Mucosa of descending colon (tissue), 3 donors: ENCODE results near the gene MLXIPL. TPM values are rescaled to one million over a fixed set of nuclear protein-coding genes. Genes with fewer than 3 reads are reported as not detected.
"Not testable (repeated sequence)": the region's sequence is repeated elsewhere in the genome, so short reads cannot be mapped to it uniquely, and the experiment has no call there.

Source experiments
- ATAC-seq: fragments of 200-7000 bp; cut with Tn5 transposase; one replicate; pipeline ENCODE4 v1.9.1; 2020; ENCODE audit warnings: mild to moderate bottlenecking, moderate library complexity
- DNase-seq, 3 donors: peaks; one replicate each; pipeline ENCODE4 v3.0.0-alpha.2; 2020
- H3K36me3 ChIP-seq: fragments of 200-600 bp; one replicate; pipeline ENCODE4 v1.8.0; 2021; ENCODE audit warnings: low read depth, mild to moderate bottlenecking
- H3K4me1 ChIP-seq: fragments of 200-600 bp; one replicate; pipeline ENCODE4 v1.8.0; 2021; ENCODE audit warnings: low read depth, mild to moderate bottlenecking
- H3K4me3 ChIP-seq: fragments of 200-600 bp; one replicate; pipeline ENCODE4 v1.8.0; 2021; ENCODE audit warnings: mild to moderate bottlenecking
- H3K9me3 ChIP-seq: fragments of 200-600 bp; one replicate; pipeline ENCODE4 v1.8.0; 2021; ENCODE audit warnings: mild to moderate bottlenecking
- intact Hi-C, 2 donors: fragments of 100-400 bp; cut with DNase I in 1 of 2; cut with micrococcal nuclease in 1 of 2; formaldehyde crosslinking; loops; one replicate each; pipeline versions ENCODE4 v1.11.0 to v1.11.1; 2022; cut with DNase I, micrococcal nuclease
- total RNA-seq, 3 donors: library from RNA; stranded (reverse); fragmentation: NEBNext Ultra II Directional in 2 of 3; extraction: Animal tissue kit (Norgen Biotek cat#: 25700) in 2 of 3; gene quantifications; one replicate each; pipeline versions ENCODE4 v1.2.1 to v1.2.4, GENCODE V29; 2021 to 2023
- TF ChIP-seq, protein P1 (sequence below): fragments of 200-600 bp; IDR thresholded peaks from one replicate; pipeline ENCODE4 v1.8.0; 2022; ENCODE audit warnings: antibody characterized with exemption, mild to moderate bottlenecking
- donor health status: DM: no; HTN: no; CAD: no; lungs with moderate emphysema.
- donor health status: DM: no; HTN: no; CAD: no.
- donor health status: DM: no; HTN: yes; CAD: no.

MLXIPL gene
- total RNA-seq, 3 donors from 2014 or later = 13.3 to 18.0 (median 15.1) TPM

DNA sequence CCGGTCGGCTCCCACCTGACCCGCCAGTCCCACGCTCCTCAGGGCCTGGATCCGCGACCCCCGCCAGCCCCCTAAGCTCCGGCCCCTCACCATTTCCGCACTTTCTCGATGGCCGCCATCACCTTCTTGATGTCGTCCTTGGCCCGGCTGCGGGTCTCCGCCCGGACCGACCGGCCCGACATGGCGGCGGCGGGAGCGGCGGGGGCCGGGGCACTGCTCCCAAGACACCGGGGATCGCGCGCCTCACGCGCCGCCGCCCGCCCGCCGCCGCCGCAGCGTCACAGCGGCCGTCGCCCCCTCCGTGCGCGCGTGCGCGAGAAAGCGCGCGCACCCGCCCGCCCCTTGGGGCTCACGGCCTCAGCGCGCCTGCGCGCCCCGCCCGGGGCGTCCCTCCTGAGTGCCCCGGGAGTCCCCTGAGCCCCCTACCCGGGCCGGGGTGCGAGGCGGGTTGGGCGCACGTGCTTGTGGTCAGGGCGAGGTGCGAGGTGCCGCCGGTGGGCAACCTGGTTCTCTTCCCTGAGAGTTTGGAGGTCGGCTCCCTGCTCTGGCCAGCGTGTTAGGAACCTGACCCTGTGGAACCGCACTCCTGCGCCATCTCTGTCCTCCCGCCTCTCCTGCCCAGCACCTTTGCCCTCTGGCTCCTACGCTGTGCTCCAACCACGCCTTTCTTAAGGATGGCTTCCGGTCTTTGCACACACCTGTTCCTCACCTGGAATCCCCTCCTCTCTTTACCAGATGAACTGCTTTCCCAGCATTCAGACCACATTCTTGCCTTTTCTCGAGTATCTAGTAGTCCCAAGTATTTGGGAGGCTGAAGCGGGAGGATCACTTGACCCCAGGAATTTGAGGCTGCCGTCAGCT lies 66.7 kb downstream of the MLXIPL start, which contains the start of gene BCL7B:
TSS of gene BCL7B (minus strand) at position 294 of the 861 bp plus-strand sequence. CDS start at position 182, 112 bp downstream.
- intact Hi-C loops = no loop called here
- peak; percentile 79 for ATAC-seq
- Histone ChIP-seq H3K4me3 (peak within 1 kb of the TSS; percentile 77), H3K4me1 (peaks cover 19% of the 10 kb centered on the region), H3K9me3 (no peaks in the 10 kb centered on the region), H3K36me3 (no peaks in the 10 kb centered on the region)
- peak; percentile 80 to 91 (median 87) for DNase-seq
- TF ChIP-seq, protein P1, sequence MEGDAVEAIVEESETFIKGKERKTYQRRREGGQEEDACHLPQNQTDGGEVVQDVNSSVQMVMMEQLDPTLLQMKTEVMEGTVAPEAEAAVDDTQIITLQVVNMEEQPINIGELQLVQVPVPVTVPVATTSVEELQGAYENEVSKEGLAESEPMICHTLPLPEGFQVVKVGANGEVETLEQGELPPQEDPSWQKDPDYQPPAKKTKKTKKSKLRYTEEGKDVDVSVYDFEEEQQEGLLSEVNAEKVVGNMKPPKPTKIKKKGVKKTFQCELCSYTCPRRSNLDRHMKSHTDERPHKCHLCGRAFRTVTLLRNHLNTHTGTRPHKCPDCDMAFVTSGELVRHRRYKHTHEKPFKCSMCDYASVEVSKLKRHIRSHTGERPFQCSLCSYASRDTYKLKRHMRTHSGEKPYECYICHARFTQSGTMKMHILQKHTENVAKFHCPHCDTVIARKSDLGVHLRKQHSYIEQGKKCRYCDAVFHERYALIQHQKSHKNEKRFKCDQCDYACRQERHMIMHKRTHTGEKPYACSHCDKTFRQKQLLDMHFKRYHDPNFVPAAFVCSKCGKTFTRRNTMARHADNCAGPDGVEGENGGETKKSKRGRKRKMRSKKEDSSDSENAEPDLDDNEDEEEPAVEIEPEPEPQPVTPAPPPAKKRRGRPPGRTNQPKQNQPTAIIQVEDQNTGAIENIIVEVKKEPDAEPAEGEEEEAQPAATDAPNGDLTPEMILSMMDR = no peak

GRCh38 chr7:73557108-73557396 lies 67.3 kb downstream of the MLXIPL start:
- intact Hi-C loops = no loop called here
- peaks cover 19% of the 10 kb centered on the region for H3K4me1 ChIP-seq

DNA sequence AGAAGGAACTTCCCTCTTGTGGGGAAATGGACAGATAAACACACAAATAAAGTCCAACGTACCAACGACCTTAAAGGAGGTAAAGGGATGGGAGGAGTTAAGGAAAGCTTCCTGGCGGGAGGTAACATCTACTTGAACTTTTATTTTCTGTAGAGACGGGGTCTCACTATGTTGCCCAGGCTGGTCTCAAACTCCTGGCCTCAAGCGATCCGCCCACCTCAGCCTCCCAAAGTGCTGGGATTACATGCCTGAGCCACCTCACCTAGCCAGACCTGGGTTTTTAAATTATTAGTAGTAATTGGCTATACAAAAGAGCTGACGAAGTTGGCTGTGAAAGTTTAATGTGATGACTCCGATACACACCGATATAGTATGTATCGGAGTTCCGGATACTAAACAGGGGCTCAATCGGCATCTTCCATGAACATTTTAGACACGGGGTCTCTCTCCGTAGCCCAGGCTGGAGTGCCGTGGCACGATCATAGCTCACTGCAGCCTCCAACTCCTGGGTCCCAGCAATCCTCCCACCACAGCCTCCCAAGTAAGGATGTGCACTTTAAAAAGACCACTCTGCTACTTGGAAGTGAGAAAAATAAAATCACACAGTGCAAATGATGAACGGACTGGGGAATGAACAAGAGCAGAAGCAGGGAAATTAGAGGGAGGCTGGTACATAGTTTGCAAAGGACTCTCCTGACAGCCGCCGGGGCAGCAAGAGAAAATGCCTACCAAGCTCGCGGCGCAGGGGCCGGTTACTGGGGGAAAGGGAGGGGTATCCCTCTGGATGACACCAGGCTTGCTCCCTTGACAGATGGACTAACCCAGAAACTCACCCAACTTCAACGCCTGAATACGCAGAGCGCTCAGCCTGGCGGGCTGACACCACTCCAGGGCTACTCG lies 67.9 kb downstream of the MLXIPL start:
- Histone ChIP-seq H3K9me3 (no peaks in the 10 kb centered on the region), H3K4me1 (peaks cover 19% of the 10 kb centered on the region), H3K36me3 (no peaks in the 10 kb centered on the region), H3K4me3 (peak overlapping the region; percentile 77)
- ATAC-seq = peak; percentile 5
- TF ChIP-seq, protein P1 = no peak
- intact Hi-C loops = no loop called here
- DNase-seq = peak in 1 of 3 donors; percentile 32

More at GRCh38 chr7:73557108-73557396, 67.3 kb downstream of the MLXIPL start:
- peak; percentile 93 for ATAC-seq
- Histone ChIP-seq H3K4me3 (peak overlapping the region; percentile 77), H3K9me3 (no peaks in the 10 kb centered on the region), H3K36me3 (no peaks in the 10 kb centered on the region)
- DNase-seq = peak; percentile 93 to 97 (median 97)
- TF ChIP-seq, protein P1 = no peak

- DNase-seq (no peak), ATAC-seq (no peak)
These were observed 68.8 kb downstream of the MLXIPL start for GRCh38 chr7:73555411-73555982.

GRCh38 chr7:73550093-73550492 lies 74.2 kb downstream of the MLXIPL start:
- H3K9me3 ChIP-seq, intact Hi-C loops, ATAC-seq, H3K4me1 ChIP-seq, H3K4me3 ChIP-seq, DNase-seq, H3K36me3 ChIP-seq: not testable (repeated sequence)

More at GRCh38 chr7:73555411-73555982, 68.8 kb downstream of the MLXIPL start:
- Histone ChIP-seq H3K4me1 (peaks cover 19% of the 10 kb centered on the region), H3K9me3 (no peaks in the 10 kb centered on the region), H3K36me3 (no peaks in the 10 kb centered on the region), H3K4me3 (no peak overlapping the region)
- TF ChIP-seq, protein P1 = no peak
- intact Hi-C loops = no loop called here
